ENCODE results near the gene CLK2. TPM values are rescaled to one million over a fixed set of nuclear protein-coding genes. Genes with fewer than 3 reads are reported as not detected.
"Not testable (repeated sequence)": the region's sequence is repeated elsewhere in the genome, so short reads cannot be mapped to it uniquely, and the experiment has no call there.

The CLK2 gene
- total RNA-seq, 1 experiment from 2014 or later, result 30.8 TPM

DNA sequence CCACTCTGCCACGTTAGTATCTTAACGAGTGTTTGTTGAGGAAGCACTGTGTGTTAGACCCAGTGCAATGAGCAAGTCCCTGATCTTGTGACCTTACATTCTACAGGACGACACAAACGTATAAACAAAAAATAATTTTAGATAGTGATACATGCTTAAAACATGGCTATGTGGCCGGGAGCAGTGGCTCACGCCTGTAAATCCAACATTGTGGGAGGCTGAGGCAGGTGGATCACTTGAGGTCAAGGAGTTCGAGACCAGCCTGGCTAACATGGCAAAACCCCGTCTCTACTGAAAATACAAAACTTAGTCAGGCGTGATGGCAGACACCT is 45.2 kb downstream of the CLK2 start:
- in situ Hi-C loops (cut with HindIII; ENCODE audit: low pct_unique_long_range_greater_than_20kb, low sequenced_read_pairs), result no loop called here

DNA sequence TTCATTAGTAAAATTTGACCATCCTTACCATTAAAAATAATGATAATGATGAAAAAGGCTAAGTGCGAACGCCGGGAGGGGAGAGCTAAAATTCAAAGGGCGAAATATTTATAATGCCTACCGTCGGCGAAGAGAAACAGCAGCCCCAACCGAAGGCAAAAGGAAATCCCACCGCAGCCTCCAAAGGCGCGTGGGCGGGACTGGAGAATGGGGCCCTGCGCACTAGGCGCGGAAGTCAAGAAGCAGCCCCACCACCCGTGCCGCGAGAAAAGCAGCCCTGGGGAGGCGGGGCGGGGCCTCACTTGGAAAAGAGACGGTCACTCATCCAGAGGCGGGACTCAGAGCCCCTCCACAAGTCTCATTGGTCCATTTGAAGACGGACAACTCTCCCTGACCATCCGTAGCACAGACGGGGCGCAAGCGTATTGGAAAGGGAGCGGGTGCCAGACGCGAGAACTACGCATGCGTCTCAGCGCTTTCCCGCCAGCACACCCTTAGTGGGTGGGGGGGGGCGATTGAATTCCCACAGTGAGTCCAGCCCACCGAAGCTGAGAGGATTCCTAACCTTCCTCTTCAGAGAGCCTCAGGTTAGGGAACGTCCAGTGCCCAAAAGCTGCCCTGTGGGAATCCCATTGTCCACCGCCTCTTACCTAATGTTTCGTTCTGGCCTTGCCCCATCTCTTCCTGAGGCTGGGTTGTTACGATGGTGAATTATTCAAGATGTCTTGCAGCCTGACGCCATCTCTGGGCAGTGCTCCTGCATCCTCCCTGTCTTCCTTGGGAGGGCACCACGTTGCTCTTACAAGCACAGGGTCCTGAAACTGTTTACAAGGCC is 45.8 kb downstream of the CLK2 start:
- DNase-seq (ENCODE audit: low read depth), result peak; percentile 99
- in situ Hi-C loops (cut with HindIII; ENCODE audit: low pct_unique_long_range_greater_than_20kb, low sequenced_read_pairs), result no loop called here

More for the DNA sequence above, 45.2 kb downstream of the CLK2 start:
- DNase-seq (ENCODE audit: low read depth), result no peak

DNA sequence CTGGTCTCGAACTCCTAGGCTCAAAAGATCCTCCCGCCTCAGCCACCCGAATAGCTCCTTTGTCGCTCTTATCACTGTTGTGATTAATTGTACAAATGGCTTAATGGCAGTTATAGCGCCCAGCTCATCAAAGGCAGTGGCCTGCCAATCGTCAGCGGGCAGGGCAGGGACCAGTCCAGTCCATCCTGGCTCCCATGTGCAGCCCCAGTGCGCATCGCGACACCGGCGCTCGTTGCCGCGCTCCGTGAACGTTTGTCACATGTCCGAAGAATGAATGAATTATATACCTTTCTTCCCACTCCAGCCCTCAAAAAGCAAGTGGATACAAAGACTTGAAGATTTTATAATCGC is 46.4 kb downstream of the CLK2 start:
- no peak for DNase-seq (ENCODE audit: low read depth)
- in situ Hi-C loops (cut with HindIII; ENCODE audit: low pct_unique_long_range_greater_than_20kb, low sequenced_read_pairs), result no loop called here

- in situ Hi-C loops (cut with HindIII; ENCODE audit: low pct_unique_long_range_greater_than_20kb, low sequenced_read_pairs), result no loop called here
- peak; percentile 94 for DNase-seq (ENCODE audit: low read depth)
These were observed 47.0 kb downstream of the CLK2 start for GRCh38 chr1:155226188-155226909.

GRCh38 chr1:155225404-155225759 is 47.9 kb downstream of the CLK2 start:
- in situ Hi-C loops (cut with HindIII; ENCODE audit: low pct_unique_long_range_greater_than_20kb, low sequenced_read_pairs), result not testable (repeated sequence)

DNA sequence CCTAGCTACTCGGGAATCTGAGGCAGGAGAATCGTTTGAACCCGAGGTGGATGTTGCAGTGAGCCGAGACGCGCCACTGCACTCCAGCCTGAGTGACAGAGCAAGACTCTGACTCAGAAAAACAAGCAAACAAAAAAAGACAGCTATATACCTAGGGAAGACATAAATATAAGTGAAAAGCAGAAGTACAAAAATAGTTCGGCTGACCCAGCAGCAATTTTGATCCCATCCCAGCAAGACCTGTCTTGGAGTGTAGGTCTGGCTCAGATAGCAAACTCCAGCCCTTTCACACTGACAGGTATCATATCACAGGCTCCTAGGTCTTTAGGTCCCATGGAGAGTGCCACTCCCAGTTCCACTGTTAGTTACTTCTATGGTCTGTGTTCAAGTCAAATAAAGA is 50.3 kb downstream of the CLK2 start:
- DNase-seq (ENCODE audit: low read depth), result peak; percentile 53
- in situ Hi-C loops (cut with HindIII; ENCODE audit: low pct_unique_long_range_greater_than_20kb, low sequenced_read_pairs), result no loop called here

More at GRCh38 chr1:155225404-155225759, 47.9 kb downstream of the CLK2 start:
- peak; percentile 41 for DNase-seq (ENCODE audit: low read depth)

DNA sequence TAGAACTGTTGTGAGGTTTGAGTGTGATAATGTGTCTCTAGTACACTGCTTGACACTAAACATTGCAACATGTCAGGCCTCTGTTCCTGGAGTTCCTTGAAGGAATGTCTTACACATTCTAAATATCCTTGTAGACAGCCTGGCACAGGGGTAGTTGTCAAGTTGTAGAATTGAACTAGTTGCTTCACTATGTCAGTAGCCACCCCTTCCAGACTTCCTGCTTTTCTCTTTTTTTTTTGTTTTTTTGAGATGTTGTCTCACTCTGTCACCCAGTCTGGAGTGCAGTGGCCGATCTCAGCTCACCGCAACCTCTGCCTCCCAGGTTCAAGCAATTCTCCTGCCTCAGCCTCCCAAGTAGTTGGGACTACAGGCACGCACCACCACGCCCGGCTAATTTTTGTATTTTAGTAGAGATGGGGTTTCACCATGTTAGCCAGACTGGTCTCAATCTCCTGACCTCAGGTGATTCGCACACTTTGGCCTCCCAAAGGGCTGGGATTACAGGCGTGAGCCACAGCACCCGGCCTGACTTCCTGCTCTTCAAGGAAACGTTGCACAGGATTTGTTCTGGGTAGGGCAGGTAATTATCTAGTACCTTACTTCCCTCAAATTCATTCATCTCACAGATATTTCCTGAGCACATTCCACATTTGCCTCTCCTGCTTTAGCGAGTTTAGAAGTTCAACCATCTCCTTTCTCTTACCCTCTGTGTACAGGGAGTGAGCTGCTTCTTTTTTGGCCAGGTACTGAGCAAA is 52.9 kb downstream of the CLK2 start:
- DNase-seq (ENCODE audit: low read depth); in situ Hi-C loops (cut with HindIII; ENCODE audit: low pct_unique_long_range_greater_than_20kb, low sequenced_read_pairs): not testable (repeated sequence)

DNA sequence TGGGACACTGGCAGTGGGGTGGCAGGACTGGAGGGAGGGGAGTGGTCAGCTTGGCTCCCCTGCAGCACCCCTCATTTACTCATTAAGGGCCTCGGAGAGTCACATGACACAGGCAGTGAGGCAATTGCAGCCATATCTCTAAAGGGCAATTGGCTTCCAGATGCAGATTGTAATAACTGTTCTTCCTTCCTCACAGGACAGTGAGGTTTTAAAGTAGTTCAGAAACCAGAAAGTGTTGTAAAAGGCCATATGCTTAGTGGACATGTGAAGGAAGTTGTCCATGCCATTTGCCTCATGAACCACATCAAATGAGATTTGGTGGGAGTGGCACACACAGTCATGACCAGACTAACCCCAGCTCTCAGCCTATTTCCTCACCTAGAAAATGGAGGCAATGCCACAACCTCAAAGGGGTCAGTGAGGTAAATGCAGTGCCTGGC is 53.7 kb downstream of the CLK2 start:
- no peak for DNase-seq (ENCODE audit: low read depth)
- in situ Hi-C loops (cut with HindIII; ENCODE audit: low pct_unique_long_range_greater_than_20kb, low sequenced_read_pairs), result no loop called here

DNA sequence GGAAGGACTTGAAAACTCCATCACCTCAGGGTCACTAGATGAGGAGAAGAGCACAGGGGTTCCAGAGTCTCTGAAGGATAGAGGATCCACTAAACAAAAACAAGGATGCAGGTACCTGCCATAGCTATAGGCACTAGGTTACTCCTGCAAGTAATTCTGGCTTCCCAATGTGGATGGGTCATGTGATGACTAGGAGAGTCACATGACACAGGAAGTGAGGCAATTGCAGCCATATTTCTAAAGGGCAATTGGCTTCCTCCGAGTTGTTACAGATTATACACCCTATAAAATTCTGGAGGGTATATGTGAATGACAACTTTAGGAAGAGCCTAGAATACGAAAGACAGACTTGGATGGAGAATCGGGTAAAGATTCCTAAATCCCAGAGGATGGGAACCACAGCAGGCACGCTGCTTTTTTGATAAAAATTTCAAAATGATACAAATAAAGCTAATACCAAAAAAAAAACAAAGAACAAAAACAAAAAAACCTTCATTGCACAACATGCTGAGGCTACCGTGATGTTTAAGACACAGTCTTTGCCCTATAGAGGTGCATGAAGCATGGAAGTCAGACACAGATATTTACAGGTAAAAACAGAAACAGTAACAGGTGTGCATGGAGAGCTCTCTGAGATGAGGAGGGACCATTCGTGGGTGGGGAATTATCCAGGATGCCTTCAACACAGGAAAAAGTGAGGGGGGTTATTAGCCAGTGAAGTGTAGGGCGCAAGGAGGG is 54.3 kb downstream of the CLK2 start:
- DNase-seq (ENCODE audit: low read depth), result peak; percentile 31

GRCh38 chr1:155214702-155215101 is 58.6 kb downstream of the CLK2 start:
- in situ Hi-C loops (cut with HindIII; ENCODE audit: low pct_unique_long_range_greater_than_20kb, low sequenced_read_pairs); DNase-seq (ENCODE audit: low read depth): not testable (repeated sequence)

More for the DNA sequence above, 54.3 kb downstream of the CLK2 start:
- in situ Hi-C loops (cut with HindIII; ENCODE audit: low pct_unique_long_range_greater_than_20kb, low sequenced_read_pairs), result no loop called here

Other genes with a start within 250 kb of the CLK2 start
- not detected in 2 replicates for gene DCST2, start 239.7 kb downstream of the CLK2 start, total RNA-seq (2014; rRNA removed; shearing (Covaris generic); ENCODE audit: low replicate concordance)
- gene DCST1, start 239.7 kb downstream of the CLK2 start, total RNA-seq (2014; rRNA removed; shearing (Covaris generic); ENCODE audit: low replicate concordance), result not detected in 2 replicates
- 102 and 125 TPM in 2 replicates for gene ADAM15, start 222.2 kb downstream of the CLK2 start, total RNA-seq (2014; rRNA removed; shearing (Covaris generic); ENCODE audit: low replicate concordance)
- 22.3 and 38.5 TPM in 2 replicates for gene EFNA4, start 209.8 kb downstream of the CLK2 start, total RNA-seq (2014; rRNA removed; shearing (Covaris generic); ENCODE audit: low replicate concordance)
- 9.1 and 10.0 TPM in 2 replicates for gene EFNA3, start 194.7 kb downstream of the CLK2 start, total RNA-seq (2014; rRNA removed; shearing (Covaris generic); ENCODE audit: low replicate concordance)
- gene EFNA1, start 145.6 kb downstream of the CLK2 start, total RNA-seq (2014; rRNA removed; shearing (Covaris generic); ENCODE audit: low replicate concordance), result 2.5 and 19.2 TPM in 2 replicates
- gene SLC50A1, start 137.7 kb downstream of the CLK2 start, total RNA-seq (2014; rRNA removed; shearing (Covaris generic); ENCODE audit: low replicate concordance), result 46.9 and 54.7 TPM in 2 replicates
- gene DPM3, start 133.0 kb downstream of the CLK2 start, total RNA-seq (2014; rRNA removed; shearing (Covaris generic); ENCODE audit: low replicate concordance), result 171 and 198 TPM in 2 replicates
- 271 and 341 TPM in 2 replicates for gene KRTCAP2, start 100.2 kb downstream of the CLK2 start, total RNA-seq (2014; rRNA removed; shearing (Covaris generic); ENCODE audit: low replicate concordance)
- not detected in 2 replicates for gene TRIM46, start 99.7 kb downstream of the CLK2 start, total RNA-seq (2014; rRNA removed; shearing (Covaris generic); ENCODE audit: low replicate concordance)
- 20.5 and 28.3 TPM in 2 replicates for gene THBS3, start 65.6 kb downstream of the CLK2 start, total RNA-seq (2014; rRNA removed; shearing (Covaris generic); ENCODE audit: low replicate concordance)
- gene MTX1, start 64.8 kb downstream of the CLK2 start, total RNA-seq (2014; rRNA removed; shearing (Covaris generic); ENCODE audit: low replicate concordance), result 152 and 172 TPM in 2 replicates
- 4.3 and 7.1 TPM in 2 replicates for gene ENTREP3, start 18.0 kb downstream of the CLK2 start, total RNA-seq (2014; rRNA removed; shearing (Covaris generic); ENCODE audit: low replicate concordance)
- gene SCAMP3, start 11.1 kb downstream of the CLK2 start, total RNA-seq (2014; rRNA removed; shearing (Covaris generic); ENCODE audit: low replicate concordance), result 52.5 and 77.8 TPM in 2 replicates
- 0.06 and 0.84 TPM in 2 replicates for gene HCN3, start 4.0 kb upstream of the CLK2 start, total RNA-seq (2014; rRNA removed; shearing (Covaris generic); ENCODE audit: low replicate concordance)
- not detected in 2 replicates for gene PKLR, start 27.9 kb upstream of the CLK2 start, total RNA-seq (2014; rRNA removed; shearing (Covaris generic); ENCODE audit: low replicate concordance)
- gene FDPS, start 35.4 kb upstream of the CLK2 start, total RNA-seq (2014; rRNA removed; shearing (Covaris generic); ENCODE audit: low replicate concordance), result 239 and 330 TPM in 2 replicates
- 22.6 and 24.3 TPM in 2 replicates for gene RUSC1, start 47.4 kb upstream of the CLK2 start, total RNA-seq (2014; rRNA removed; shearing (Covaris generic); ENCODE audit: low replicate concordance)